ACHN (cell line): ENCODE results near the gene BMP3.

Experiments
- DNase-seq: peaks from one replicate; pipeline ENCODE4 v3.0.0-alpha.2; 2015
- in situ Hi-C: cut with HindIII; loops from 2 replicates; pipeline ENCODE4 v1.10.0; 2017; ENCODE audit warnings: low sequenced_read_pairs, low pct_ligation_motif_present, low pct_unique_long_range_greater_than_20kb

BMP3 gene

GRCh38 chr4:81093720-81094401 lies 63.4 kb downstream of the BMP3 start:
- no peak for DNase-seq
- in situ Hi-C loops: no loop called here

- in situ Hi-C loops: no loop called here
- DNase-seq: no peak
Observed at GRCh38 chr4:81095389-81095788, 64.9 kb downstream of the BMP3 start.

- no peak for DNase-seq
- in situ Hi-C loops: no loop called here
Observed at GRCh38 chr4:81096566-81096965, 66.1 kb downstream of the BMP3 start.

GRCh38 chr4:81102107-81102506 lies 71.6 kb downstream of the BMP3 start:
- DNase-seq: no peak
- in situ Hi-C loops: no loop called here

- DNase-seq: no peak
- in situ Hi-C loops: no loop called here
Observed at GRCh38 chr4:81106150-81106549, 75.6 kb downstream of the BMP3 start.
